ENCODE results near the gene CDC42BPB. TPM values are rescaled to one million over a fixed set of nuclear protein-coding genes. Genes with fewer than 3 reads are reported as not detected.

Gene CDC42BPB
- total RNA-seq, 1 experiment from 2014 or later: 59.5 TPM

DNA sequence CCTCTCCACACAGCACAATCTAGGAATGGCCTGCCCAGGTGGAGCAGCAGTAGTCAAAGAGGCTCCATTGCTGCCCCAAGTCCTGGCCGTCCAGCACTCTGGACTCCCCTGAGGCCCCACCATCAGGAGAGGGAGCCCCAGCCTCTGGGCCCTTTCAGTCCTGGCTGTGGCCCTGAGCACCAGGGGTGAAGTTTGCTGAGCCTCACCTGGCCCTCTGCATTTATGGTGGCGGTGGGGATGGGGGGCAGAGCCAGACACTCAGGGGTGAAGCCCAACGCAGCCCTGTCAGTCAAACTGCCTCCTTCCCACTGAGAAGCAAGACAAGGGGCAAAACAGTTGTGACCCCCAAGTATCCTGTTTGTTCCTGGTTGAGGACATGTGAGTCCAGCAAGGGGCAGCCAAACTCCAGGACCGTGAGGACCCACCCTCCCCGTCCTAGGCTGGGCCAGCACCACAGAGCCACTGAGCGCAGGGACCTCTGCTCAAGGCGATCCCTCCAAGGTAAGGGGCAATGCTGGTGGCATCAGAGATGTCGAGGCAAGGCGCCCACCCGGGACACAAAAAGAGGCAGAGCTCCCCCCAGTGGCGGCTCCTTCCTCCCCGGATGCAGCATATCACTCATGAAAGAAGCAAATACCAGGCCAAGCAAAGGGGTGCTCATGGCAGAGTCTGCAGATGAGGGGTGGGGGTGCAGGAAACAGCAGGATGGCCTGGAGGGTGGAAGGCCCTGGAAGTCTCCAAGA lies 139.7 kb downstream of the CDC42BPB start:
- peak; percentile 23 for DNase-seq (ENCODE audit: low read depth)

DNA sequence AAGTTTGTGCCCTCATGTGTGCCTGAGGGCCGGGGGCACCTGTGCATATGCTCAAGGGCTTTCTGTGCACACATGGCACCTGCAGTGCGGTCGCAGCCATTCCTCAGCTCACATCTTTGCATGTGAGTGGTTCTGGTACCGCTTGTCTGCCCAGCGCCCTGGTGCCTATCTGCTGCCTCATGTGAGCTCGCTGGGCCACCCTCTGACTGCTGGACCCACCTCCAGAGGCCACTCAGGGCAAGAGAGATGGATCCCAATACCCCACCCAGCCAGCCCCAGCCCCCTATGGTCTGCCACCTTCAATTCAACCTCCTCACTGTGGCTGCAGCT lies 140.3 kb downstream of the CDC42BPB start:
- no peak for DNase-seq (ENCODE audit: low read depth)

DNA sequence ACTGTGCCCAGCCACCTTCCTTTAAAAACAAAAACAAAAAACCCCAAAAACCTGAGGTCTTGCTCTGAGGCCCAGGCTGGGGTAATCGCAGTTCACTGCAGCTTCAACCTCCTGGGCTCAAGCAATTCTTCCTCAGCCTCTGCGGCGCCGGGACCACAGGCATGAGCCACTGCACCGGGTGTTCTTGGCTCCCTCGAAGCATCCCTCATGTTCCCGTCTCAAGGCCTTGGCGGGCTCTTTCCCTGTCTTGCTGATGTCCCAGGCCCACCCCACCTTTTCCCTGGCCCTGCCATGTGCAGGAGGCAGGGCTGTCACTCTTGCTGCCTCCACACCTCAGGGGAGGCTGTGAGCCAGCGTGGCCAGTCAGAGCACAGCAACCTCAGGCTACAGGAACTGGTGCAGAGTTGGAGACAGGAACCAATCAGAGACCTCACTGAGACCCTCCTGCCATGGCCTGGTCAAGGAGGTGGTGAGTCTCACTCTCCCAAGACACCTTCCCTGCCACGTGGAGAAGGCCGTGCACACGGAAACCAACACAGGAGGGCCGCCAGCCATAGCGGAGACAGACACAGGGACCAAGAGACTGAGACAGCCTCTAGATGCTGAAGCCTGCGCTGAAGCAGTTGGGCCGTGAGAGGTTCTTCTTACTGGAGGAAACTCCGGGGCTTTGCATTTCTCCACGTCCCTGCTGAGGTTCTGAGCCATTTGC lies 140.8 kb downstream of the CDC42BPB start:
- no peak for DNase-seq (ENCODE audit: low read depth)

DNA sequence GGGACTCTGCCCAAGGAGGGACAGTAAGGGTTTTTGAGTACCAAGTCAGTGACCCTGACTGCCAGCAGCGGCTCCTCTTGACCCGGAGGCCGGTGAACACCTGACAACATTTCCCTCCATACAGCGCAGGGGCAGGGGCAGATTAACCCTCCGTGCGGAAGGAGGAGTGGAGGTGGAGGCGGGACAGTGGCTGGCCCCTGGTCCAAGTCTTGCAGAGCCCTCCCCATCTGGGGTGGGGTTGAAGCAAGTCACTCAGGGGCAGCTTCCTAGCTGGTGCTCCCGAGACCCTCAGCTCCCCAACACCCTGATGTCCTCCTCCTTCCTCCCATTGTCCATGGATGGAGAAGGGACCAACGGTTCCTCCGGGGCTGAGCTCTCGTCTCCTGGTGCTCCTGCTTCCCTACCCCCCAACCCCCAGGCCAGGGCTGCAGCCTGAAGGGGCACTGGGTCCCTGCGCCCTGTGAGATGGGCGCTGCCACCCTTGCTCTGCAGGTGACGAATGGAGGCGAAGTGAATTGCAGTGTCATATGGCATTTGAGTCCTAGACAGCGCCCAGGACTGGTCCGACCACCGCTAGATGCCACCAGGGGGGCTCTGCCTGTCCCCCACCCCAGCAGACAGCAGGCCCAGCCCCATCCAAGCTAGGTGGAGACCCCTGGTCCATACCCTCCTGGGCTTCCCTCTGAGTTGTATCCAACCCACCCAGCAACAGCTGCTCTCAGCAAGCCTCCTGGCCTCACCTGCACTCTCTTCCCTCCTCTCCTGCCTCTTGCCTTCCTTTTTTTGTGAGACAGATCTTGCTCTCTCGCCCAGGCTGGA lies 141.8 kb downstream of the CDC42BPB start:
- no peak for DNase-seq (ENCODE audit: low read depth)

DNA sequence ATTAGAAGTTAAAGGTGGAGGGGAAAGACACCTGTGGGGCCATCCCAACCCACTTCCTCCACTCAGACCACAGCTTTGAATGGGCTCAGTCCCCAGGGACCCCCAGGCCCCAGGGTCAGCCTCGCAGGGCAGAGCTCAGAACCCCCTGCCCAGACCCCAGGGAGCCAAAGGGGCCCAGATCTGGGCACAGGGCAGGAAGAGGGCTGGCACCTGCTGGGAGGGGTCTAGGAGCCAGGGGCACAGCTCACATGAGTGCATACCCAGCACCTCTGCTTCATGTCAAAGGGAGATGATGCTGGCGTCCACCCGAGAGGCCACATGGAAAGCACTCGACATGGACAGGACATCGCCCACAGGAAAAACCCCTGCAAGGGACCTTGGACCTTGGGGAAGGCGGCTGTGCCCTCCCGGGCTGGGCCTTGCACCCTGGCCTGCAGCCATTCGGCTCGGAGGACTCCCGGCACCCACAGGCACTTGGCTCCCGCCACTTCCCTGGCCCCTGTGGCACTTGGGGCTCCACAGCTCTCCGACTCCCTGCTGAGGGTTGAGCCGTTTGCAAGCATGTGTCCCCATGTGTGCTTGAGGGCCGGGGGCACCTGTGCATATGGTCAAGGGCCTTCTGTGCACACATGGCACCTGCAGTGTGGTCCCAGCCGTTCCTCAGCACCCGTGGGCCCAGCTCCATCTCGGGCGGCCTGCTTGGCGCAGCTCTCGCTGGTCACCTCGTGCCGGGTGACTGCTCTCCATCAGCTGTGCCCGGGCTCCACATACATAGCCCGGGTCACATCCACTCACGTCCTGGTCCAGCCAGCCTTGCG lies 142.7 kb downstream of the CDC42BPB start:
- DNase-seq (ENCODE audit: low read depth): no peak

DNA sequence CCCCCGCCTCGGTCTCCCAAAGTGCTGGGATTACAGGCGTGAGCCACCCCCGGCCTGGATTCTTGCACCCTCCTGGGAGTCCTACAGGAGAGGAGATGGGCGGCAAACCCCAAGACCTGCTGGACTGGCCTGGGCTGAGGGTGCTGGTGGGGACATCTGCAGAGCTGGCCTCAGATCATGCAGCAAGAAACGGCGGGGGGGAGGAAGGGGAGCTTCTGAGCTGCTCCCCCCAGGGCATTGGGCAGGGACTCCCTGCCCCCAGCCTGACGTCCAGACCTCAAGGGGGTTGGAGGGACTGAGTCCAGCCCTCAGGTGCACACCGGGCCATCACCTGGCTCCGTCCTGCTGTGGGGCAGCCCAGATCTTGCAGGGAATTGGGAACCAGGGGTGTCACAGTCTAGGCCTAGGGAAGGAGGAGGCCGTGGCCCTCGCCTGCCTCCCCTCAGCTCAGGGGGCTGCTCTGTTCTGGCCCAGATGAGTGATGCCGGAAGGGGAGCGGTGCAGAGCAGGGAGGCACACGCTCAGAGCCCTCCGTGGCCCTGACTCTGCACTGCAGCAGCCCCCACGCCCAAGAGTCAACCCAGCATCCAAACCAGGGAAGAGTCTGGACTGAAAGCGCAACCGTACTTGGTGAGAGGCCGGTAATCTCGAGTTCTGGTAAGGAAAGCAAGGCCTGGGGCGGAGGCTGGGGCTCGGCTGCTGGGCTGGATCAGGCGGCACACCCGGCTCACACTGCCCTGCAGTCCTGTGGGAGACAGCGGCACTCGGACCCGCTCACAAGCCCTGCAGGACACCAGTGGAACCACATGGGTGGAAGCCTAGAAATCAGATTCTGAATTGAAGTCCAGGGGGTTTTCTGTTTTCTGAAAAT lies 143.8 kb downstream of the CDC42BPB start:
- no peak for DNase-seq (ENCODE audit: low read depth)

DNA sequence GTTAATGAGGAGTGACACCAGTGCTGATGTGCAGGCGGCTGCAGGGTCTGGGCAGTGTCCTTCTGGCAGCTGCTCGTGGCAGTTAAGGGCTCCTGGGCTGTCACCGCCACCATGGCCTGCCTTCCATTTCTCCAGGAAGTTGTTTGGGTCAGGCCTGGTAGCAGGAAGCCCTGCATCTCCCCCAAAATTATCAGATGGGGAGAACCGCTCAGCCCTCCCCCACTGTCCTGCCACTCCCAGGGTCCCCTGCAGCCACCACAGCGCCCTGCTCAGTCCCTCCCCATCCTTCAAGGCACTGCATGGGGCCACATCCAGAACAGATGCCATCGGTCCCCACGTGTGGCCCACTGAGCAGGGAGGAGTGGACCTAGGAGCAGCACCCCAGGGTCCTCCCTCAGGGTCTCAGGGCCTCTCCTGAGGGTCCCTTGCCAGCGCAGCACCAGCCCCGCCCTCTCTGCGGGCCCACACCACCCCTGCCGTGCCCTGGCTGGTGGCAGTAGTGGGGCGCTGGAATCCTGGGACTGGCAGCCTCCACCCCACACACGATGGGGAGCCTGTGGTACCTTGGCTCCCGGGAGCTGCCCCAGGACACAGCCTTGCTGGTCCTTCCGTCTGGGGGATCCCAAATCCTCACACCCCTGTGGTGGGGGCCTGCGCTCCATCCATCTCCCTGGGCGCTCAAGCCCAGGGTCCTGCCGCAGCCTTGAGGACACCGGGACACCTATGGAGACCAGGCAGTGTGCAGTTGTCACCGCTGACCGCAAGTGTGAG lies 145.2 kb downstream of the CDC42BPB start:
- no peak for DNase-seq (ENCODE audit: low read depth)

DNA sequence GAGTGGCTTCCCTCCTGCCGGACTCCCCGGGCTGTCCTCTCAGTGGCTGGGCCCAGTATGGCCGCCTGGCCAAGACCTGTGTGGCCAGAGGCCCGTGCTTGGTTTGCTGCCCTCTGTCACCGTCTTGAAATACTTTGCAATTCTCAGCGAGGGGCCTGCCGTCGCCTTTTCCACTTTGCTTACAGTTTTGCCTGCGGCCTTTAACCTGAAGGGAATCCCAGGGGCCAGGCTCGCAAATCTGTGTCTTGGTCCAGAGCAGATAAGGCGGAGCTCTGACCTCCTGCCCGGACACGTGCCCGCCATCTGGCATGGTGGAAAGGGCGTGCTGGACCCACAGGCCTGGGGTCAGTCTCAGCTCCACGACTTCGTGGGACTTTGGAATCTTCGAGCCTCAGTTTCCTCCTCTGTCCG lies 145.8 kb downstream of the CDC42BPB start:
- DNase-seq (ENCODE audit: low read depth): no peak

DNA sequence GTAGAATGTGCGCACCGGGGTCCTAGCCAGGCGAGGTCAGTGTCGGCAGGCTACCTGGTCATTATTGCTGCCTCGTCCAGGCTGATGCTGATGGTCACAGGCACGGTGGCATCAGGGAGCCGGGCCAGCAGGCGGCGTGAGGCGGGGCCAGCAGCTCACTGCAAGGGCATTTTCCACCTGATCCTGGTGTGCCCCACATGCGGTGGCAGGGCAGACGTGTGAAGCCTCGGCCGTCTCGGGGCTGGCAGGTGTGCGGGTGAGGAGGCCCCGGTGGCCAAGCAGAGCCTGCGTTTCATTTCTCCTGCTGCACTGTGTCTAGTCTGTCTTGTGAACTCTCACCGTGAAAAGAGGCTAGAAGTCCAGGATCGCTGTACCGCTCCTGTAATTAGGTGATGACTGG lies 146.9 kb downstream of the CDC42BPB start:
- no peak for DNase-seq (ENCODE audit: low read depth)

DNA sequence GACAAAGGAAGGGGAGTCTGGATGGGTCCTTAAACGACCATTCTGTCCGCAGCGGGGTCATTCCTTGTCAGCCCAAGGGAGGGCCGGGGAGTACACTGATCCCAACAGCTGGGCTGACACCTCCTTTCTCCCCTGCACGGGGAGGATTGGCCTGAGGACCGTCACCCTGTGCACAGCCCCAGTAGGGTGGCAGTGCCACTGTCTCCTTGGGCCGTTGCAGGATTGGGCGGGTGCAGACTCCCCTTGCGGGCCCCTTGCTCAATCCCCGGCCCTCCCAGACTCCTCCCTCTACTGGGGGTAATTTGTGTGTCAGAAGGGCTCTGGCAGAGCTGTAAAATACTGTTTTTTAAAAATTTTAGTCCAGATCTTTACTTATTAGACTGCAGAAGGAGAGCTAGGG lies 147.4 kb downstream of the CDC42BPB start:
- DNase-seq (ENCODE audit: low read depth): no peak

DNA sequence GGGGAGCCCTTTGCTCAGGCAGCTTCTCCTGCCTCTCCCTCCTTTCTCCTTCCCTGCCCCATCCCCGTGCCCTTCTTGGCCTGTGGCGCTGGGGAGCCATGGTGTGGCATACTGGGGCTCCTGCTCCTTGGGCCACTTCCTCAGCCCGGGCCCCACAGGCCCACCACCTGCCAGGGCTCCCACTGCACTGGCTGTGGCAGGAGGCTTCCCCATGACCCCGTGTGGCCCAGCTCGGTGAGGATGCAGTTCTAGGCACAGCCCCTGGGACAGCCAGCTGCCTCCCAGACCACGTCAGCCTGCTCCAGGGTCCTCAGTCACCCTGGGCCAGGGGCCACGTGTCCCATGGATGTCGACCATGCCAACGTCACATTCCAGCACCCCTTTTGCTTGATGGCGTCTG lies 147.9 kb downstream of the CDC42BPB start:
- DNase-seq (ENCODE audit: low read depth): no peak

DNA sequence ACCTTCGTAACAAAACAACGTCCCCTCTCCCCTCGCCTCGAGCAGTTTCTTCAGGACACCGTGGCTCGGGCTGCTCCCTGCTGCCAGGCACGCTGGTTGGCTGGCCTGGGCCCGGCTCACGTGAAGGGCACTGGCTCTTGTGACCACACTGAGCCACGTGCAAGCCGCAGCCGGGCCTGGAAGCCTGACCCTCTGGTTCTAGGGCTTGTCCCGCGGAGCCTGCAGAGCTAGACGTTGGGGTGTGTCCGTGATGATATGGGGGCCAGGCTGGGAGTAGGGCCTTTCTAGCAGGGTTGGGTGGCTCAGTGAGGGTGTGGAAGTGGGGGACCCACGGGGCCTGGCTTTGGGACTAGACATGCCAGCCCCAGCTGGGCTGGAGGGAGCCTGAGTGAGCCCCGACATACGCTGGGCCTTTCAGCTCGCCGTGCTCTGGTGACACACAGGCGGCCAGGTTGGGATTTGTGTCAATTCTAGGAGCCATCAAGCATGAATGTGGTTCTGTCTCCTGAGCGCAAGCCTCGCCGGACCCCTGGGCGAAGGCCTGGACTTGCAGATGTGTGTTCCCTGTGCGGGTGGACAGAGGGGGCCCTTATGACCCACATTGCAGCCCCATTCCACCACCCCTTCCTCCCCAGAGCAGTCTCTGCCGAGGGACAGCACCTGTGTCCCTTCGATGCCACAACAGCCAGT lies 148.4 kb downstream of the CDC42BPB start:
- no peak for DNase-seq (ENCODE audit: low read depth)

DNA sequence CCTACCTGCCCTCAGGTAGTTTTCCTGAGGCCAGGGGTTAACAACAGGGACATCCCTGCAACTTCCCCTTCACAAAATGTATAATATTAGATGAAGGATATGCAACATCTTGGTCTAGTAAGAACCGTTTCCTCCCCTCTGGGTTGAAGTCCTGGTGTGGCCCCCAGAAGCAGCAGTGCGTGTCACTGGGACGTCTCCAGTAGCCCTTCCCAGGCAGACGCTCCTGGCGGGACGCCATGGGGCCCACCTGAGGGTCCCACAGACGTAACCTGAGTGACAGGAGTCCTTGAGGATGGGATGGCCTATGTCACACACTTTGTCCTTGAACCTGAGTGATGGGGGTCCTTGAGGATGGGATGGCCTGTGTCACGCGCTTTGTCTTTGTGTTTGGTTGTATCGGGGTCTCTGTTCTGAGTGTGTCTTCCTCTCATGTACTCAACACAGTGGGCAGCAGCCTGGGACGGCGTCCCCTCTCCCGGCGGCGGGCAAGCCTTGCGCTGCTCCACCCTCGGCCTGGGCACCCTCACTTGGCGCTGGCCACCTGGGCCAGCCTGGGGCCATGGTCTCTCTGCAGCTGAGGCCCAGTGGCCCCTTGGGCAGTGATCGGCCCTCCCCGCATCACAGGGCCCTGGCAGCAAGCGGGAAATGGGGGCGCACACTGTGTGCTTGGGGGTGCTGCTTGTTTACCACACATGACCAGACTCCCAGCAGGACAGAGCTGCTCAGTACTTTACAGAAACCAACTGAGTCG lies 149.2 kb downstream of the CDC42BPB start:
- DNase-seq (ENCODE audit: low read depth): no peak

DNA sequence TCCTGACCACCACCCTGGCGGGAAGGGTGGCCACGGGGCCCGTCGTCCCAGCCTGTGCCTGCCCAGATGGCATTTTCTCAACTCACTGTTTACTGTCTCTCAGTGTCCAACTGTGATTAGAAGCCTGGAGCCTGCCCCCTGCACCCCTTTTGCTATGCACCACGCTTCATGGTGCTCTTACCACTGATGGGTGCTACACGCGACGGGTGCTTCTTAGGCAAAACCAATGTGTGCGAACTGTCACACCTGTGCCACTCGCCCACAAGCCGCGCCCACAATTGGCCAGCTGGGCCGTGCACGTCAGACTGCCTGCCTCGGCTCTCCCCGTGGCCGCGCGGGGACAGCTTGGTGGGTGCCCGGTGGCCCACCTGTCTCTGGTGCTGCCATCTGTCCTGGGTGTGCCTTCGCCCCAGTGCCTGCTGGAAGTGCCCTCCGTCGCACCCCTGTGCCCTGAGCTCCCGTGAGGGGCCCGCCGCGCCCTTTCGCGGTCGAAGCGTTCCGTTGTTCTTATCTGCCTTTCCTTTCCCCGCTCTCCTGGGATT lies 150.0 kb downstream of the CDC42BPB start:
- DNase-seq (ENCODE audit: low read depth): no peak

DNA sequence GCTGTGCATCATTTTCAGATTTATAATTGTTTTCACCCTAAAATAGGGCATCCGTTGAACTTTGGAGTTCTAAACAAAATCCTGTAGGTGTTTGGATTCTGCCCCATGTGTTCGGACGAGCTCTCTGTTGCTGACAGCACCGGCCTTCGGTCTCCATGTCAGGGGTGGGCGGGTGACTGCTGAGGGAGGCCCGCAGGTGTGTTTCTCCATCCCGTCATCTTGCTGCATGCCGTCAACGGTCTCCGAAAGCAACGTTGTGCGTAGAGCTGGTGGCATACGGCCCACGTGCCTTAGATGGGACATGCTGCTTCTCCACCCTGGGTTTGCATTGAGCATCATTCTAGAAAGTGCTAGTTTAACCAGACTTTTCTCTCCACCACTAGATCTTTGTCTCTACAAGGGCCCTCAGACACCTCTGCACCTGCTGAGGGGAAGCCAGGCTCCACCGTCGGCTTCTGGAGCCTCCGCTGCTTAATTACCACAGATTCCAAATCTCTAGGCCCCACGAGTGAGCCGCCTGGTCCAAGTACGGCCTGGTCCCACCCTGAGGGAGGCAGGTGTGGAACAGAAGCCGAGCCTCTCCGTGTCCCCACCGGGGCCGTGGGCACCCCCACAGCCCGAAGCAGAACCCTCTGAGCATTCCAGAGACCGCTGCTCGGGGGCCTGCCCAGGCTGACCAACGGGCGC lies 150.6 kb downstream of the CDC42BPB start:
- DNase-seq (ENCODE audit: low read depth): no peak

DNA sequence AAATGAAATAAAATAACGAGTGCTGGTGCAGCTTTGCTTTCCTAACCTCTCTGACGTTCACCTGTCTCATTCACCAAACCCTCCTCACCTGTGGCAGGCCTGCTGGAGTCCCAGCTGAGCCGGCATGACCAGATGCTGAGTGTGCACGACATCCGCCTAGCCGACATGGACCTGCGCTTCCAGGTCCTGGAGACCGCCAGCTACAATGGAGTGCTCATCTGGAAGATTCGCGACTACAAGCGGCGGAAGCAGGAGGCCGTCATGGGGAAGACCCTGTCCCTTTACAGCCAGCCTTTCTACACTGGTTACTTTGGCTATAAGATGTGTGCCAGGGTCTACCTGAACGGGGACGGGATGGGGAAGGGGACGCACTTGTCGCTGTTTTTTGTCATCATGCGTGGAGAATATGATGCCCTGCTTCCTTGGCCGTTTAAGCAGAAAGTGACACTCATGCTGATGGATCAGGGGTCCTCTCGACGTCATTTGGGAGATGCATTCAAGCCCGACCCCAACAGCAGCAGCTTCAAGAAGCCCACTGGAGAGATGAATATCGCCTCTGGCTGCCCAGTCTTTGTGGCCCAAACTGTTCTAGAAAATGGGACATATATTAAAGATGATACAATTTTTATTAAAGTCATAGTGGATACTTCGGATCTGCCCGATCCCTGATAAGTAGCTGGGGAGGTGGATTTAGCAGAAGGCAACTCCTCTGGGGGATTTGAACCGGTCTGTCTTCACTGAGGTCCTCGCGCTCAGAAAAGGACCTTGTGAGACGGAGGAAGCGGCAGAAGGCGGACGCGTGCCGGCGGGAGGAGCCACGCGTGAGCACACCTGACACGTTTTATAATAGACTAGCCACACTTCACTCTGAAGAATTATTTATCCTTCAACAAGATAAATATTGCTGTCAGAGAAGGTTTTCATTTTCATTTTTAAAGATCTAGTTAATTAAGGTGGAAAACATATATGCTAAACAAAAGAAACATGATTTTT lies 151.9 kb downstream of the CDC42BPB start:
- DNase-seq (ENCODE audit: low read depth): no peak
